K562 (cell line): ENCODE data around the gene COL4A2. TPM values are rescaled to one million over a fixed set of nuclear protein-coding genes. Genes with fewer than 3 reads are reported as not detected.

ENCODE experiments used
- ARHGAP35 ChIP-seq: fragments of 450-650 bp; IDR thresholded peaks from 2 replicates; pipeline ENCODE4 v1.6.1; 2018; ENCODE audit not compliant: partially characterized antibody
- GTF2A2 ChIP-seq: IDR thresholded peaks from 2 replicates; pipeline ENCODE4 v1.6.1; 2016; ENCODE audit warnings: mild to moderate bottlenecking, missing genetic modification characterization, missing compliant biosample characterization
- MAZ ChIP-seq, 2 experiments: fragments of 450-650 bp in 1 of 2; sonication (generic) in 1 of 2; formaldehyde crosslinking; IDR thresholded peaks in 1 of 2; conservative IDR thresholded peaks in 1 of 2; 2 replicates each; pipeline versions ENCODE4 v1.4.0 to v1.5.0; 2020; ENCODE audit warnings: mild to moderate bottlenecking in 1 of 2, missing genetic modification reagents in 1 of 2
- MECOM ChIP-seq: fragments of 250-450 bp; sonication (Bioruptor Pico); IDR thresholded peaks from 2 replicates; pipeline ENCODE4 v1.8.0; 2022; ENCODE audit warnings: inconsistent platforms
- NR1H2 ChIP-seq: sonication (generic); formaldehyde crosslinking; IDR thresholded peaks from 2 replicates; pipeline ENCODE4 v1.4.0; 2020; ENCODE audit warnings: mild to moderate bottlenecking, missing genetic modification reagents
- PCBP2 ChIP-seq: fragments of 200-400 bp; formaldehyde crosslinking; IDR thresholded peaks from 2 replicates; pipeline ENCODE4 v1.6.1; 2018; ENCODE audit warnings: low read length, low read depth, mild to moderate bottlenecking, moderate library complexity; ENCODE audit not compliant: poor library complexity, severe bottlenecking
- SAFB2 ChIP-seq: fragments of 200-400 bp; formaldehyde crosslinking; IDR thresholded peaks from 2 replicates; pipeline ENCODE4 v1.6.1; 2018; ENCODE audit warnings: borderline replicate concordance, low read length, low read depth, moderate library complexity; ENCODE audit not compliant: severe bottlenecking
- SREBF1 ChIP-seq: fragments of 150-350 bp; IDR thresholded peaks from 2 replicates; pipeline ENCODE4 v1.6.1; 2014; ENCODE audit warnings: antibody characterized with exemption, low read depth, low read length, borderline replicate concordance
- SREBF2 ChIP-seq: sonication (generic); formaldehyde crosslinking; IDR thresholded peaks from 2 replicates; pipeline ENCODE4 v1.4.0; 2020; ENCODE audit warnings: mild to moderate bottlenecking, missing genetic modification reagents
- ZBTB40 ChIP-seq, 2 experiments: fragments of 450-650 bp in 1 of 2; sonication (generic) in 1 of 2; formaldehyde crosslinking in 1 of 2; IDR thresholded peaks; 2 replicates each; pipeline versions ENCODE4 v1.7.1 to v1.9.0; 2016 to 2022; ENCODE audit warnings: inconsistent platforms in 1 of 2, mild to moderate bottlenecking in 1 of 2, missing genetic modification reagents in 1 of 2
- ZEB2 ChIP-seq: fragments of 450-650 bp; IDR thresholded peaks from 2 replicates; pipeline ENCODE4 v1.6.1; 2016
- polyA plus RNA-seq, 8 experiments: library from polyadenylated mRNA; depleted of rRNA in 4 of 8; stranded (reverse) in 5 of 8; unstranded in 3 of 8; fragments of >200 nt; fragmentation: Nextera tagmentation in 2 of 8; fragmentation: Illumina TruSeq in 1 of 8; extraction: Ambion mirVana in 2 of 8; extraction: Trizol in 1 of 8; gene quantifications; 2 replicates each; pipeline versions ENCODE4 v1.2.1 to v1.2.3, GENCODE V29; 2011 to 2014; ENCODE audit warnings: inconsistent platforms in 1 of 8, missing spikeins in 1 of 8
- total RNA-seq, 7 experiments: library from RNA; depleted of rRNA in 6 of 7; stranded (reverse); fragments of >200 nt in 6 of 7; fragmentation: Illumina TruSeq in 2 of 7; extraction: Trizol in 2 of 7; gene quantifications; 2 replicates each; pipeline versions ENCODE4 v1.2.1 to v1.2.3, GENCODE V29; 2011 to 2021; ENCODE audit warnings: low replicate concordance in 1 of 7
- TF ChIP-seq, protein P1 (sequence below): fragments of 450-650 bp; IDR thresholded peaks from 2 replicates; pipeline ENCODE4 v1.6.1; 2018; ENCODE audit warnings: mild to moderate bottlenecking, low read depth; ENCODE audit not compliant: partially characterized antibody
- TF ChIP-seq, protein P2 (sequence below): fragments of 250-450 bp; sonication (Bioruptor Pico); IDR thresholded peaks from 2 replicates; pipeline ENCODE4 v1.4.0; 2020; ENCODE audit warnings: mild to moderate bottlenecking, moderate library complexity

The COL4A2 gene
- total and polyA plus RNA-seq, 9 of the 15 experiments (the other 6 are each of a cell fraction or from before 2014, with no cell fraction given): 0.13 to 15.2 (median 8.1) TPM

DNA sequence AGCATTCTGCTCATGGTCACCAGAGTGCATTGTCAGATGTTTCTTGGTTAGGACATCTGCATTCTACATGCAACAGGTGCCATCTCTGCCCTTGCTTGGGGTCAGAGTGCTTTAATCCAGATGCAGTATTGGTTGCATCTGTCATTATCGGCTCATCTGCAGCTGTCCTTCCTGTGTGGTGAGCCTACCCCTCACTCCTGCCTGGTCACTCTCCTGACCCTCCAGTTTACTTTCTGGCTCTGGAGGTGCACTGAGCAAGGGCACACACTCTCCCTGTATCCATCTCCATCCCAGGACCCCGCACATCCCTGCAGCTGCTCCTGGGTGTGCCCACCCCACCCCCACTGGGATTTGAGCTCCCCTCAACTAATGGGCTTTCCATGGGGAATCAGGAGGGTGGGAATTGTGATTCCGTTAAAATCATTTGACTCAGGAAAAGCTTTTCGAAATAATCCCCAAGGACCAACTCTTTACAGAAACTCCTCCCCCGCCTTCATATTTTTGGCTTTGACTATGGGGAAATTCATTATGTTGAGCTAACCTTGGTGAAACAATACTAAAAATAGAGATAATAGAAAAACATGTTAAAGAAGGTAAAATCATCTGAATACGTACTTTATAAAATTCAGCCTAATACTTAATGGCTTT lies 70.2 kb downstream of the COL4A2 start (continued):
- TF ChIP-seq ZBTB40 (IDR thresholded peaks at IDR 0.05) (no peak), ZBTB40 (CRISPR knock-in tag; IDR thresholded peaks at IDR 0.05) (no peak), ARHGAP35 (no peak), MAZ (CRISPR knock-in tag; conservative IDR thresholded peaks at IDR 0.05 in 1 of 2, IDR thresholded peaks at IDR 0.05 in 1 of 2) (no peak), MECOM (CRISPR knock-in tag) (no peak), GTF2A2 (tag) (no peak), SREBF2 (CRISPR knock-in tag) (no peak), PCBP2 (no peak), SREBF1 (no peak), SAFB2 (no peak), ZEB2 (no peak), NR1H2 (CRISPR knock-in tag) (no peak)
- TF ChIP-seq, protein P1, sequence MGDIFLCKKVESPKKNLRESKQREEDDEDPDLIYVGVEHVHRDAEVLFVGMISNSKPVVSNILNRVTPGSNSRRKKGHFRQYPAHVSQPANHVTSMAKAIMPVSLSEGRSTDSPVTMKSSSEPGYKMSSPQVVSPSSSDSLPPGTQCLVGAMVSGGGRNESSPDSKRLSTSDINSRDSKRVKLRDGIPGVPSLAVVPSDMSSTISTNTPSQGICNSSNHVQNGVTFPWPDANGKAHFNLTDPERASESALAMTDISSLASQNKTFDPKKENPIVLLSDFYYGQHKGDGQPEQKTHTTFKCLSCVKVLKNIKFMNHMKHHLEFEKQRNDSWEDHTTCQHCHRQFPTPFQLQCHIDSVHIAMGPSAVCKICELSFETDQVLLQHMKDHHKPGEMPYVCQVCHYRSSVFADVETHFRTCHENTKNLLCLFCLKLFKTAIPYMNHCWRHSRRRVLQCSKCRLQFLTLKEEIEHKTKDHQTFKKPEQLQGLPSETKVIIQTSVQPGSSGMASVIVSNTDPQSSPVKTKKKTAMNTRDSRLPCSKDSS: no peak
- TF ChIP-seq, protein P2, sequence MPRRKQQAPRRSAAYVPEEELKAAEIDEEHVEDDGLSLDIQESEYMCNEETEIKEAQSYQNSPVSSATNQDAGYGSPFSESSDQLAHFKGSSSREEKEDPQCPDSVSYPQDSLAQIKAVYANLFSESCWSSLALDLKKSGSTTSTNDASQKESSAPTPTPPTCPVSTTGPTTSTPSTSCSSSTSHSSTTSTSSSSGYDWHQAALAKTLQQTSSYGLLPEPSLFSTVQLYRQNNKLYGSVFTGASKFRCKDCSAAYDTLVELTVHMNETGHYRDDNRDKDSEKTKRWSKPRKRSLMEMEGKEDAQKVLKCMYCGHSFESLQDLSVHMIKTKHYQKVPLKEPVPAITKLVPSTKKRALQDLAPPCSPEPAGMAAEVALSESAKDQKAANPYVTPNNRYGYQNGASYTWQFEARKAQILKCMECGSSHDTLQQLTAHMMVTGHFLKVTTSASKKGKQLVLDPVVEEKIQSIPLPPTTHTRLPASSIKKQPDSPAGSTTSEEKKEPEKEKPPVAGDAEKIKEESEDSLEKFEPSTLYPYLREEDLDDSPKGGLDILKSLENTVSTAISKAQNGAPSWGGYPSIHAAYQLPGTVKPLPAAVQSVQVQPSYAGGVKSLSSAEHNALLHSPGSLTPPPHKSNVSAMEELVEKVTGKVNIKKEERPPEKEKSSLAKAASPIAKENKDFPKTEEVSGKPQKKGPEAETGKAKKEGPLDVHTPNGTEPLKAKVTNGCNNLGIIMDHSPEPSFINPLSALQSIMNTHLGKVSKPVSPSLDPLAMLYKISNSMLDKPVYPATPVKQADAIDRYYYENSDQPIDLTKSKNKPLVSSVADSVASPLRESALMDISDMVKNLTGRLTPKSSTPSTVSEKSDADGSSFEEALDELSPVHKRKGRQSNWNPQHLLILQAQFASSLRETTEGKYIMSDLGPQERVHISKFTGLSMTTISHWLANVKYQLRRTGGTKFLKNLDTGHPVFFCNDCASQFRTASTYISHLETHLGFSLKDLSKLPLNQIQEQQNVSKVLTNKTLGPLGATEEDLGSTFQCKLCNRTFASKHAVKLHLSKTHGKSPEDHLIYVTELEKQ: no peak
